ENCODE measurements around the gene PDE4D. TPM values are rescaled to one million over a fixed set of nuclear protein-coding genes. Genes with fewer than 3 reads are reported as not detected.
A peak's percentile ranks its signal among the peaks of the same experiment; 100 is the strongest.

Gene PDE4D
- total RNA-seq, 1 experiment from 2014 or later: 2.4 TPM

- H3K4me3 ChIP-seq (ENCODE audit: low read depth in 2 of 2, low read length in 2 of 2): peak overlapping the region in 1 of 2 experiments; percentile 38; a peak in 2 of 4 replicates
- in situ Hi-C loops (cut with HindIII; ENCODE audit: low pct_unique_long_range_greater_than_20kb, low sequenced_read_pairs): no loop called here
- no peak; the same call in 1 of the 2 replicates for ATAC-seq
- H3K4me1 ChIP-seq (ENCODE audit: control insufficient read depth, insufficient read depth, low read length): no peaks in the 10 kb centered on the region
- no peaks in the 10 kb centered on the region; the same call in 1 of the 2 replicates for H3K27me3 ChIP-seq (ENCODE audit: control insufficient read depth, insufficient read depth, low read length)
- CTCF ChIA-PET: no interaction called here
- no peaks in the 10 kb centered on the region for H3K36me3 ChIP-seq (ENCODE audit: control insufficient read depth, insufficient read depth, low read length)
- BruUV-seq (replicated peaks): no TSS peak
- TF ChIP-seq REST (IDR thresholded peaks at IDR 0.05; ENCODE audit: insufficient read depth in 1 of 2, low read depth in 2 of 2, low read length in 1 of 2) (no peak), TCF7L2 (IDR thresholded peaks at IDR 0.05; ENCODE audit: low read depth, low read length) (no peak), CTCF (IDR thresholded peaks at IDR 0.05) (no peak), POLR2AphosphoS5 (IDR thresholded peaks at IDR 0.05; ENCODE audit: low read depth, low read length) (no peak), SIN3A (IDR thresholded peaks at IDR 0.05; ENCODE audit: borderline replicate concordance, insufficient read depth, low read depth, low read length) (no peak)
- DNase-seq (ENCODE audit: low read depth, low spot score): no peak
- POLR2A ChIA-PET: no interaction called here
- H3K9me3 ChIP-seq (ENCODE audit: control insufficient read depth, insufficient read depth, low read depth, low read length): no peaks in the 10 kb centered on the region
- H3K27ac ChIP-seq (ENCODE audit: low read length): no peak overlapping the region
- intact Hi-C loops (cut with micrococcal nuclease; ENCODE audit: unreplicated experiment): no loop called here
Measured at GRCh38 chr5:59759600-59760351, 133.8 kb downstream of the PDE4D start.

GRCh38 chr5:59758566-59758965, 135.0 kb downstream of the PDE4D start:
- no peak for DNase-seq (ENCODE audit: low read depth, low spot score)
- intact Hi-C loops (cut with micrococcal nuclease; ENCODE audit: unreplicated experiment): no loop called here
- Histone ChIP-seq H3K9me3 (ENCODE audit: control insufficient read depth, insufficient read depth, low read depth, low read length) (no peaks in the 10 kb centered on the region), H3K36me3 (ENCODE audit: control insufficient read depth, insufficient read depth, low read length) (no peaks in the 10 kb centered on the region), H3K27me3 (ENCODE audit: control insufficient read depth, insufficient read depth, low read length) (no peaks in the 10 kb centered on the region; the same call in 1 of the 2 replicates), H3K27ac (ENCODE audit: low read length) (no peak overlapping the region), H3K4me3 (ENCODE audit: low read depth in 2 of 2, low read length in 2 of 2) (no peak overlapping the region), H3K4me1 (ENCODE audit: control insufficient read depth, insufficient read depth, low read length) (no peaks in the 10 kb centered on the region)
- TF ChIP-seq SIN3A (IDR thresholded peaks at IDR 0.05; ENCODE audit: borderline replicate concordance, insufficient read depth, low read depth, low read length) (no peak), CTCF (IDR thresholded peaks at IDR 0.05) (no peak), TCF7L2 (IDR thresholded peaks at IDR 0.05; ENCODE audit: low read depth, low read length) (no peak), REST (IDR thresholded peaks at IDR 0.05; ENCODE audit: insufficient read depth in 1 of 2, low read depth in 2 of 2, low read length in 1 of 2) (no peak), POLR2AphosphoS5 (IDR thresholded peaks at IDR 0.05; ENCODE audit: low read depth, low read length) (no peak)
- BruUV-seq (replicated peaks): no TSS peak
- CTCF ChIA-PET: no interaction called here
- ATAC-seq: no peak
- in situ Hi-C loops (cut with HindIII; ENCODE audit: low pct_unique_long_range_greater_than_20kb, low sequenced_read_pairs): no loop called here
- POLR2A ChIA-PET: no interaction called here
